ENCODE results near the gene NAB1.
"Not testable (repeated sequence)": the region's sequence is repeated elsewhere in the genome, so short reads cannot be mapped to it uniquely, and the experiment has no call there.

NAB1 gene

GRCh38 chr2:190649035-190649797 lies at the start of gene NAB1:
Gene NAB1 (plus strand): TSS chr2:190649083. CDS start chr2:190659177, 10,094 bp downstream.
- H3K4me3 ChIP-seq (ENCODE audit: low read depth, low read length): peak within 1 kb of the TSS; percentile 98
- DNase-seq (ENCODE audit: low read depth): no peak
- no peak for TF ChIP-seq CTCF (IDR thresholded peaks at IDR 0.05; ENCODE audit: low read depth, low read length, missing control alignments)

- no peak for TF ChIP-seq CTCF (IDR thresholded peaks at IDR 0.05; ENCODE audit: low read depth, low read length, missing control alignments)
- no peak overlapping the region for H3K4me3 ChIP-seq (ENCODE audit: low read depth, low read length)
- DNase-seq (ENCODE audit: low read depth): no peak
These were observed 49.2 kb upstream of the NAB1 start for GRCh38 chr2:190599546-190600220.

GRCh38 chr2:190600293-190601103 lies 48.4 kb upstream of the NAB1 start:
- no peak for TF ChIP-seq CTCF (IDR thresholded peaks at IDR 0.05; ENCODE audit: low read depth, low read length, missing control alignments)
- H3K4me3 ChIP-seq (ENCODE audit: low read depth, low read length): no peak overlapping the region
- no peak for DNase-seq (ENCODE audit: low read depth)

- no peak for DNase-seq (ENCODE audit: low read depth)
- TF ChIP-seq CTCF (IDR thresholded peaks at IDR 0.05; ENCODE audit: low read depth, low read length, missing control alignments): no peak
- H3K4me3 ChIP-seq (ENCODE audit: low read depth, low read length): no peak overlapping the region
These were observed 45.5 kb upstream of the NAB1 start for GRCh38 chr2:190603374-190603773.

GRCh38 chr2:190607014-190607597 lies 41.8 kb upstream of the NAB1 start:
- H3K4me3 ChIP-seq (ENCODE audit: low read depth, low read length): no peak overlapping the region
- DNase-seq (ENCODE audit: low read depth): no peak
- TF ChIP-seq CTCF (IDR thresholded peaks at IDR 0.05; ENCODE audit: low read depth, low read length, missing control alignments): no peak

- no peak for TF ChIP-seq CTCF (IDR thresholded peaks at IDR 0.05; ENCODE audit: low read depth, low read length, missing control alignments)
- no peak overlapping the region for H3K4me3 ChIP-seq (ENCODE audit: low read depth, low read length)
- no peak for DNase-seq (ENCODE audit: low read depth)
These were observed 41.1 kb upstream of the NAB1 start for GRCh38 chr2:190607657-190608357.

GRCh38 chr2:190608863-190609262 lies 40.0 kb upstream of the NAB1 start:
- DNase-seq (ENCODE audit: low read depth); H3K4me3 ChIP-seq (ENCODE audit: low read depth, low read length): not testable (repeated sequence)

- not testable (repeated sequence) for DNase-seq (ENCODE audit: low read depth); H3K4me3 ChIP-seq (ENCODE audit: low read depth, low read length)
These were observed 39.5 kb upstream of the NAB1 start for GRCh38 chr2:190609397-190609796.

- DNase-seq (ENCODE audit: low read depth); H3K4me3 ChIP-seq (ENCODE audit: low read depth, low read length): not testable (repeated sequence)
These were observed 38.4 kb upstream of the NAB1 start for GRCh38 chr2:190610528-190610927.

Measured in GM12864 (cell line).